MM.1S (cell line): ENCODE measurements around the gene PRX.

Experiments
- CTCF ChIP-seq: fragments of 300-600 bp; sonication (generic); IDR thresholded peaks from 2 replicates; pipeline ENCODE4 v1.5.1; 2016; ENCODE audit warnings: antibody characterized with exemption, low read length, mixed read lengths
- EZH2 ChIP-seq: fragments of 300-600 bp; sonication (generic); optimal IDR thresholded peaks from 2 replicates; pipeline ENCODE3; 2017; ENCODE audit warnings: low read depth, mild to moderate bottlenecking, antibody characterized with exemption, low read length, mixed read lengths
- EZH2phosphoT487 ChIP-seq: fragments of 300-600 bp; sonication (generic); IDR thresholded peaks from 2 replicates; pipeline ENCODE4 v1.6.1; 2018; ENCODE audit warnings: antibody characterized with exemption, low read length

- TF ChIP-seq CTCF (no peak), EZH2phosphoT487 (no peak), EZH2 (no peak)
Measured at GRCh38 chr19:40380199-40381037, 32.8 kb downstream of the PRX start.
